Heart left ventricle (tissue), 16 donors: ENCODE results near the gene THADA. TPM values are rescaled to one million over a fixed set of nuclear protein-coding genes. Genes with fewer than 3 reads are reported as not detected.
A peak's percentile ranks its signal among the peaks of the same experiment; 100 is the strongest.

Experiments
- ATAC-seq, 4 donors: fragments of 200-7000 bp; cut with Tn5 transposase; one replicate each; pipeline ENCODE4 v1.9.1; 2020 to 2022; ENCODE audit warnings: moderate library complexity in 4 of 4, mild to moderate bottlenecking in 3 of 4, moderate number of reproducible peaks in 1 of 4
- DNase-seq, 5 donors: peaks; one replicate each; pipeline ENCODE4 v3.0.0-alpha.2; 2020
- H3K27ac ChIP-seq, 12 donors: fragments of 200-600 bp; sonication (generic) in 4 of 12; one replicate each; pipeline versions ENCODE4 v1.5.0 to v1.8.0; 2016 to 2022; ENCODE audit warnings: mild to moderate bottlenecking in 2 of 12
- H3K27me3 ChIP-seq, 9 donors: fragments of 200-600 bp; sonication (generic) in 2 of 9; one replicate each; pipeline versions ENCODE4 v1.5.1 to v1.8.0; 2016 to 2022; ENCODE audit warnings: mild to moderate bottlenecking in 3 of 9
- H3K36me3 ChIP-seq, 9 donors: fragments of 200-600 bp; sonication (generic) in 2 of 9; one replicate each; pipeline versions ENCODE4 v1.5.0 to v1.8.0; 2018 to 2022; ENCODE audit warnings: mild to moderate bottlenecking in 2 of 9
- H3K4me1 ChIP-seq, 12 donors: fragments of 200-600 bp; sonication (generic) in 4 of 12; one replicate each; pipeline versions ENCODE4 v1.5.0 to v1.8.0; 2016 to 2022; ENCODE audit warnings: mild to moderate bottlenecking in 3 of 12
- H3K4me3 ChIP-seq, 12 donors: fragments of 200-600 bp; sonication (generic) in 4 of 12; one replicate each; pipeline versions ENCODE4 v1.5.0 to v1.8.0; 2017 to 2022; ENCODE audit warnings: mild to moderate bottlenecking in 9 of 12, moderate library complexity in 4 of 12
- H3K9me3 ChIP-seq, 12 donors: fragments of 200-600 bp; sonication (generic) in 4 of 12; one replicate each; pipeline versions ENCODE4 v1.5.0 to v1.8.0; 2016 to 2022; ENCODE audit warnings: mild to moderate bottlenecking in 1 of 12
- POLR2A ChIP-seq, 2 donors: fragments of 450-650 bp; IDR thresholded peaks; one replicate each; pipeline ENCODE4 v1.6.1; 2017; ENCODE audit warnings: antibody characterized with exemption in 2 of 2, mild to moderate bottlenecking in 2 of 2, moderate library complexity in 2 of 2
- WGBS, 4 donors: extraction: QIAGEN DNeasy Blood & Tissue Kit in 2 of 4; methylation state at CpG; one replicate each; pipeline versions ENCODE4 v1.1.5 to v1.1.7; 2013 to 2018; 5-methylcytosine and 5-hydroxymethylcytosine counted together
- intact Hi-C, 10 donors: fragments of 100-400 bp; cut with DNase I; formaldehyde crosslinking; loops; one replicate each; pipeline versions ENCODE4 v1.11.1 to v1.14.2; 2022
- long read RNA-seq, 3 donors: library from polyadenylated mRNA; unstranded; transcript quantifications; one replicate each; pipeline ENCODE4 v2.0.0, GENCODE V29; 2020 to 2021
- polyA plus RNA-seq, 2 donors: library from polyadenylated mRNA; stranded (reverse); fragments of 200-250 nt; gene quantifications; one replicate each; pipeline ENCODE4 v1.2.3, GENCODE V29; 2013
- total RNA-seq, 9 donors: library from RNA; depleted of rRNA in 2 of 9; stranded (reverse); fragments of >200 nt in 2 of 9; fragmentation: NEBNext Ultra II Directional in 3 of 9; extraction: Animal tissue kit (Norgen Biotek cat#: 25700) in 3 of 9; gene quantifications; one replicate each; pipeline versions ENCODE4 v1.1.0 to v1.2.4, GENCODE V29; 2016 to 2023
- TF ChIP-seq, protein P1 (sequence below), 12 donors: fragments of 200-600 bp; sonication (generic) in 4 of 12; IDR thresholded peaks; one replicate each; pipeline versions ENCODE4 v1.5.0 to v1.8.0; 2018 to 2022; ENCODE audit warnings: antibody characterized with exemption in 12 of 12, mild to moderate bottlenecking in 5 of 12
- donor health status: ischemic (EF 13 %, LVEDD 7.1; RV severe dilation, severe dysfunction).
- donor health status: healthy with polysubstance abuse.
- donor health status: DM: no; HTN: yes; CAD: no.
- donor health status: DM: no; HTN: no; CAD: no.
- donor health status: ischemic (EF 25% LVEDD 6.9; RV normal size, moderate dysfunction).
- donor health status: ischemic (EF 25% LVEDD 5.7; RV mildly dilated, moderate dysfunction).
- donor health status: healthy.
- donor health status: DM: yes; HTN: yes; CAD: no.
- donor health status: ischemic (EF 35%, LVEDD 5.7; RV mildly dilated, moderate dysfunction).
- donor health status: nonischemic (EF 11% LVEDD 7.7; RV severe dilation, severe dysfunction).
- donor health status: DM: yes; HTN: yes; CAD: no.
- donor health status: PGD.
- donor health status: ischemic (EF 29% LVEDD 5.4; RV normal size, mild dysfunction).
- donor health status: nonischemic (EF 23%, LVEDD 6.1; RV moderate dilation, normal function).

The THADA gene, protein sequence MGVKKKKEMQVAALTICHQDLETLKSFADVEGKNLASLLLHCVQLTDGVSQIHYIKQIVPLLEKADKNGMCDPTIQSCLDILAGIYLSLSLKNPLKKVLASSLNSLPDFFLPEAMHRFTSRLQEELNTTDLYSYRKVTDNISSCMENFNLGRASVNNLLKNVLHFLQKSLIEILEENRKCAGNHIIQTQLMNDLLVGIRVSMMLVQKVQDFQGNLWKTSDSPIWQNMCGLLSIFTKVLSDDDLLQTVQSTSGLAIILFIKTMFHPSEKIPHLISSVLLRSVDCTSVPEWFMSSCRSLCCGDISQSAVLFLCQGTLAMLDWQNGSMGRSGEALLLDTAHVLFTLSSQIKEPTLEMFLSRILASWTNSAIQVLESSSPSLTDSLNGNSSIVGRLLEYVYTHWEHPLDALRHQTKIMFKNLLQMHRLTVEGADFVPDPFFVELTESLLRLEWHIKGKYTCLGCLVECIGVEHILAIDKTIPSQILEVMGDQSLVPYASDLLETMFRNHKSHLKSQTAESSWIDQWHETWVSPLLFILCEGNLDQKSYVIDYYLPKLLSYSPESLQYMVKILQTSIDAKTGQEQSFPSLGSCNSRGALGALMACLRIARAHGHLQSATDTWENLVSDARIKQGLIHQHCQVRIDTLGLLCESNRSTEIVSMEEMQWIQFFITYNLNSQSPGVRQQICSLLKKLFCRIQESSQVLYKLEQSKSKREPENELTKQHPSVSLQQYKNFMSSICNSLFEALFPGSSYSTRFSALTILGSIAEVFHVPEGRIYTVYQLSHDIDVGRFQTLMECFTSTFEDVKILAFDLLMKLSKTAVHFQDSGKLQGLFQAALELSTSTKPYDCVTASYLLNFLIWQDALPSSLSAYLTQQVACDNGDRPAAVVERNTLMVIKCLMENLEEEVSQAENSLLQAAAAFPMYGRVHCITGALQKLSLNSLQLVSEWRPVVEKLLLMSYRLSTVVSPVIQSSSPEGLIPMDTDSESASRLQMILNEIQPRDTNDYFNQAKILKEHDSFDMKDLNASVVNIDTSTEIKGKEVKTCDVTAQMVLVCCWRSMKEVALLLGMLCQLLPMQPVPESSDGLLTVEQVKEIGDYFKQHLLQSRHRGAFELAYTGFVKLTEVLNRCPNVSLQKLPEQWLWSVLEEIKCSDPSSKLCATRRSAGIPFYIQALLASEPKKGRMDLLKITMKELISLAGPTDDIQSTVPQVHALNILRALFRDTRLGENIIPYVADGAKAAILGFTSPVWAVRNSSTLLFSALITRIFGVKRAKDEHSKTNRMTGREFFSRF (N-terminal part only)
- 10 to 100 TPM; 11.1 to 21.4 (median 13.6) TPM for total RNA-seq
- 10 to 100 TPM in 1 of 2 donors, 1 to 10 TPM in 1; 6.8 to 10.4 TPM for polyA plus RNA-seq
- long read RNA-seq, donor 1, full-length matches to known transcripts, result 1 of 8 reads
- long read RNA-seq, donor 1, partial matches to known transcripts, result 1 of 8 reads
- long read RNA-seq, donor 1, other reads (novel, unspliced or antisense), result 6 of 8 reads
- long read RNA-seq, donor 2, full-length matches to known transcripts, result 1 of 14 reads
- long read RNA-seq, donor 2, partial matches to known transcripts, result 8 of 14 reads
- long read RNA-seq, donor 2, other reads (novel, unspliced or antisense), result 5 of 14 reads
- long read RNA-seq, donor 3, full-length matches to known transcripts, result 1 of 9 reads
- long read RNA-seq, donor 3, partial matches to known transcripts, result 5 of 9 reads
- long read RNA-seq, donor 3, other reads (novel, unspliced or antisense), result 3 of 9 reads

DNA sequence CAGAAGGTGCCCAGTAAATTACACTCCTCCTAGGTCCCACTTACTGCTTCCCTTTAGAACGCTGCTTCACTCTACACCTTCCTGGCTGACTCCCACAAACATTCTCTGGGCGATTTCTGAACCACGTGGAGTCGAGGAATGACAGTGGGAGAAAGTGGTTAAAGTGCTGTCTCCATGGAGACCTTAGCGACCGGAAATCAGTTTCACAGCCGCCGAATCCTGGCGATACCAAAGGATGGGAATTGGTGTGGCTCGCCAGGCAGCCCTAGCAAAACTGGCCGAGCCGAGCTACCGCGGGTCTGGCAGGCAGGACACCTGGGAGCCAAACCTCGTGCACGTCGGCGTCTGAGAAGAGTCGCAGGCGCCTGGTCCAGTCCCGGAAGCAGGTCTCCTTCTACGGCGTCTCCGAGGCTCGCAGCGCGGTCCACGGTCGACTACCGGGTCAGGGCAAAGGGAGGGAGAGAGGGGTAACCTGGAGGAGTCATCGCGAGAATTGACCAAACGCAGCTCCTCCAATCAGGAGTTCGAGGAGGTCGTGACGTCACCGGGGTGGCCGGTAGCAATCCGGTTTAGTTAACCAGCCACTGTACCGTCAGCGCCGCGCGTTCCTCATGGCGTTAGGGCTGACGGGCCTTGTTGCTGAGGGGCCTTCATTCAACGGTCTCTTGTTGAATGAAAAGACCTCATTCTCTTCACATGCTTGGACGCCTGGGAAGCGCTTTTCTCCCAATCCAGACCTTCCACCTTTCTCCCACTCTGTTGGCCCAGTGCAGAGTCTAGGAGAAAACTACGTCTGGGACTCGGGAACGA is at the start of gene THADA:
Gene THADA (minus strand): TSS at position 436 of the 810 bp plus-strand sequence. CDS start 3,646 bp downstream, outside the sequence.
- WGBS, 4 donors, result 0 to 1% (median 0%) methylated on average over 30 to 52 of the region's 52 CpGs
- peaks cover 0 to 19% (median 15%) of the 10 kb centered on the region in 9 donors for H3K36me3 ChIP-seq
- intact Hi-C loops, result no loop called here
- no peaks in the 10 kb centered on the region for H3K27me3 ChIP-seq
- TF ChIP-seq, protein P1, sequence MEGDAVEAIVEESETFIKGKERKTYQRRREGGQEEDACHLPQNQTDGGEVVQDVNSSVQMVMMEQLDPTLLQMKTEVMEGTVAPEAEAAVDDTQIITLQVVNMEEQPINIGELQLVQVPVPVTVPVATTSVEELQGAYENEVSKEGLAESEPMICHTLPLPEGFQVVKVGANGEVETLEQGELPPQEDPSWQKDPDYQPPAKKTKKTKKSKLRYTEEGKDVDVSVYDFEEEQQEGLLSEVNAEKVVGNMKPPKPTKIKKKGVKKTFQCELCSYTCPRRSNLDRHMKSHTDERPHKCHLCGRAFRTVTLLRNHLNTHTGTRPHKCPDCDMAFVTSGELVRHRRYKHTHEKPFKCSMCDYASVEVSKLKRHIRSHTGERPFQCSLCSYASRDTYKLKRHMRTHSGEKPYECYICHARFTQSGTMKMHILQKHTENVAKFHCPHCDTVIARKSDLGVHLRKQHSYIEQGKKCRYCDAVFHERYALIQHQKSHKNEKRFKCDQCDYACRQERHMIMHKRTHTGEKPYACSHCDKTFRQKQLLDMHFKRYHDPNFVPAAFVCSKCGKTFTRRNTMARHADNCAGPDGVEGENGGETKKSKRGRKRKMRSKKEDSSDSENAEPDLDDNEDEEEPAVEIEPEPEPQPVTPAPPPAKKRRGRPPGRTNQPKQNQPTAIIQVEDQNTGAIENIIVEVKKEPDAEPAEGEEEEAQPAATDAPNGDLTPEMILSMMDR (IDR thresholded peaks at IDR 0.05), result peak in 1 of 12 donors; percentile 7
- peak; percentile 1 to 87 for TF ChIP-seq POLR2A (IDR thresholded peaks at IDR 0.05)
- peaks cover 0 to 21% (median 14%) of the 10 kb centered on the region in 12 donors for H3K4me1 ChIP-seq
- H3K9me3 ChIP-seq, result no peaks in the 10 kb centered on the region
- ATAC-seq (peak; percentile 99 to 100 (median 99)), DNase-seq (peak; percentile 99 to 100 (median 99))
- peak within 1 kb of the TSS; percentile 33 to 90 (median 84) for H3K4me3 ChIP-seq
- peak within 1 kb of the TSS; percentile 80 to 97 (median 88) for H3K27ac ChIP-seq

DNA sequence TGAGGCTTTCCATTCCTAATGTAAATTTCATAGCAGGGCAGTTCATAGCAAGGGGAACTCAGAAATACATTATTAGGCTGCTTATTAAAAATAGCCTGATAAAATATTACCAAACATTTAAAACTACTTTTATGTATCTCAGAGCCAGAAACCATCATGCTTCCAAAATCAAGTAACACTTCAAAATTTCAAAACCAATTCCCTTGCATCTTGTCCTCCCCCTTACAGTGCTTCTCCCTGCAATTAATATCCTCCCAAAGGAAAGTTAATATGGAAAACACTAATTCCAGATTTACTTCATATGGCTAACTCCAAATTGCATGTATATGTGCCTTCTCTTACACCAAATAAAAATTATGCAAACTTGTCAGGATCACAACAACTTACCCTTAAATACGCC is 47.8 kb upstream of the THADA start:
- Histone ChIP-seq H3K4me3 (no peak overlapping the region), H3K9me3 (peaks cover 0 to 17% (median 6%) of the 10 kb centered on the region in 12 donors), H3K4me1 (no peaks in the 10 kb centered on the region), H3K27ac (no peak overlapping the region), H3K27me3 (peaks cover 0 to 5% (median 0%) of the 10 kb centered on the region in 9 donors), H3K36me3 (peaks cover 0 to 3% (median 0%) of the 10 kb centered on the region in 9 donors)
- intact Hi-C loops, result no loop called here
- 92 to 96% (median 95%) methylated on average over 1 of the region's 1 CpG for WGBS, 4 donors
- TF ChIP-seq, protein P1 (IDR thresholded peaks at IDR 0.05), result no peak
- DNase-seq (no peak), ATAC-seq (no peak)

DNA sequence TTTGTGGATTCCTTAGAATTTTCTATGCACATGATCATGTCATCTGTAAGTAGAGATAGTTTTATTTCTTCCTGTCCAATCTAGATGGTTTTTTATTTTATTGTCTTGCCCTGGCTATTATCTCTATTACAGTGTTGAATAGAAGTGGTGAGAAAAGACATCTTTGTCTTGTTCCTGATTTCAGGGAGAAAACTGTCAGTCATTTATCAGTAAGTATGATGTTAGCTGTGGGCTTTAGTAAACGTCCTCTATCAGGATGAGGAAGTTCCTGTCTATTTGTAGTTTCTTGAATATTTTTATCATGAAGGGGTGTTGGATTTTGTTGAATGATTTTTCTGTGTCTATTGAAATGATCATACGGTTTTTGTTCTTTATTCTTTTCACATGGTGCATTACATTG is 46.5 kb upstream of the THADA start:
- no peak for DNase-seq
- H3K27me3 ChIP-seq, result peaks cover 0 to 11% (median 3%) of the 10 kb centered on the region in 9 donors
- H3K27ac ChIP-seq, result no peak overlapping the region
- WGBS, 4 donors, result 35 to 52% (median 46%) methylated on average over 2 of the region's 2 CpGs
- intact Hi-C loops, result no loop called here
- H3K9me3 ChIP-seq, result peaks cover 0 to 17% (median 6%) of the 10 kb centered on the region in 12 donors
- peaks cover 0 to 7% (median 0%) of the 10 kb centered on the region in 12 donors for H3K4me1 ChIP-seq
- no peak for ATAC-seq
- TF ChIP-seq POLR2A (IDR thresholded peaks at IDR 0.05), result no peak
- TF ChIP-seq, protein P1 (IDR thresholded peaks at IDR 0.05), result no peak
- no peak overlapping the region for H3K4me3 ChIP-seq
- H3K36me3 ChIP-seq, result peaks cover 0 to 3% (median 0%) of the 10 kb centered on the region in 9 donors
